PFSK-1 (cell line): ENCODE results near the gene TUBB3.

Source experiments
- FOXP2 ChIP-seq: optimal IDR thresholded peaks from 2 replicates; pipeline ENCODE3; 2011; ENCODE audit warnings: borderline replicate concordance, control low read depth, inconsistent platforms; ENCODE audit not compliant: insufficient read depth; ENCODE audit errors: extremely low read length, extremely low read depth
- POLR2AphosphoS5 ChIP-seq: IDR thresholded peaks from 2 replicates; pipeline ENCODE4 v1.6.1; 2012; ENCODE audit warnings: low read depth, mild to moderate bottlenecking, control low read depth, low read length, moderate library complexity
- SIN3A ChIP-seq: IDR thresholded peaks from 2 replicates; pipeline ENCODE4 v1.6.1; 2012; ENCODE audit warnings: mild to moderate bottlenecking, low read length, moderate library complexity, borderline replicate concordance; ENCODE audit not compliant: insufficient read depth
- TAF1 ChIP-seq: IDR thresholded peaks from 2 replicates; pipeline ENCODE4 v1.6.1; 2012; ENCODE audit warnings: low read length, control low read depth, borderline replicate concordance; ENCODE audit not compliant: insufficient read depth
- TF ChIP-seq, protein P1 (sequence below), 2 experiments: IDR thresholded peaks; 2 replicates each; pipeline versions ENCODE4 v1.6.1 to v1.8.0; 2011 to 2012; ENCODE audit warnings: low read depth in 2 of 2, low read length in 2 of 2, control low read depth in 1 of 2, inconsistent platforms in 1 of 2, mild to moderate bottlenecking in 1 of 2, moderate library complexity in 1 of 2; ENCODE audit not compliant: insufficient read depth in 1 of 2

Gene TUBB3

DNA sequence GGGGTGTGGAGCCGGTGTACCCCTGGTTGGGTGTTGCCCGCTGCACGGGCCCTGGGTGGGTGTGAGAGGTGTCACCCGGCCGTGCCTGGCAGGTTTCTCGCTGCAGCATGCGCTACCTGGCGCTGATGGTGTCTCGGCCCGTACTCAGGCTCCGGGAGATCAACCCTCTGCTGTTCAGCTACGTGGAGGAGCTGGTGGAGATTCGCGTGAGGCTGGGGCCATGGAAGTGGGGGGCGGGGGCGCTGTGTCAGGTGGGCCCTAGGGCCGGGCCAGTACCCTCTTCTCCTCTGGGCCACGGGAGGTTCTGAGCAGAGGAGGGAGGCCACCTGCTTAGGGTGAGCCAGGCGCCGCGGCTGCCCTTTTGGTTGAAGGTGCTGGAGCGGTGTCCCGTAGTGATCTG lies 38.8 kb downstream of the TUBB3 start:
- TF ChIP-seq FOXP2 (no peak), POLR2AphosphoS5 (no peak)
- TF ChIP-seq, protein P1, sequence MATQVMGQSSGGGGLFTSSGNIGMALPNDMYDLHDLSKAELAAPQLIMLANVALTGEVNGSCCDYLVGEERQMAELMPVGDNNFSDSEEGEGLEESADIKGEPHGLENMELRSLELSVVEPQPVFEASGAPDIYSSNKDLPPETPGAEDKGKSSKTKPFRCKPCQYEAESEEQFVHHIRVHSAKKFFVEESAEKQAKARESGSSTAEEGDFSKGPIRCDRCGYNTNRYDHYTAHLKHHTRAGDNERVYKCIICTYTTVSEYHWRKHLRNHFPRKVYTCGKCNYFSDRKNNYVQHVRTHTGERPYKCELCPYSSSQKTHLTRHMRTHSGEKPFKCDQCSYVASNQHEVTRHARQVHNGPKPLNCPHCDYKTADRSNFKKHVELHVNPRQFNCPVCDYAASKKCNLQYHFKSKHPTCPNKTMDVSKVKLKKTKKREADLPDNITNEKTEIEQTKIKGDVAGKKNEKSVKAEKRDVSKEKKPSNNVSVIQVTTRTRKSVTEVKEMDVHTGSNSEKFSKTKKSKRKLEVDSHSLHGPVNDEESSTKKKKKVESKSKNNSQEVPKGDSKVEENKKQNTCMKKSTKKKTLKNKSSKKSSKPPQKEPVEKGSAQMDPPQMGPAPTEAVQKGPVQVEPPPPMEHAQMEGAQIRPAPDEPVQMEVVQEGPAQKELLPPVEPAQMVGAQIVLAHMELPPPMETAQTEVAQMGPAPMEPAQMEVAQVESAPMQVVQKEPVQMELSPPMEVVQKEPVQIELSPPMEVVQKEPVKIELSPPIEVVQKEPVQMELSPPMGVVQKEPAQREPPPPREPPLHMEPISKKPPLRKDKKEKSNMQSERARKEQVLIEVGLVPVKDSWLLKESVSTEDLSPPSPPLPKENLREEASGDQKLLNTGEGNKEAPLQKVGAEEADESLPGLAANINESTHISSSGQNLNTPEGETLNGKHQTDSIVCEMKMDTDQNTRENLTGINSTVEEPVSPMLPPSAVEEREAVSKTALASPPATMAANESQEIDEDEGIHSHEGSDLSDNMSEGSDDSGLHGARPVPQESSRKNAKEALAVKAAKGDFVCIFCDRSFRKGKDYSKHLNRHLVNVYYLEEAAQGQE (IDR thresholded peaks at IDR 0.05; ENCODE audit: insufficient read depth in 1 of 2, low read depth in 2 of 2, low read length in 2 of 2) = no peak

DNA sequence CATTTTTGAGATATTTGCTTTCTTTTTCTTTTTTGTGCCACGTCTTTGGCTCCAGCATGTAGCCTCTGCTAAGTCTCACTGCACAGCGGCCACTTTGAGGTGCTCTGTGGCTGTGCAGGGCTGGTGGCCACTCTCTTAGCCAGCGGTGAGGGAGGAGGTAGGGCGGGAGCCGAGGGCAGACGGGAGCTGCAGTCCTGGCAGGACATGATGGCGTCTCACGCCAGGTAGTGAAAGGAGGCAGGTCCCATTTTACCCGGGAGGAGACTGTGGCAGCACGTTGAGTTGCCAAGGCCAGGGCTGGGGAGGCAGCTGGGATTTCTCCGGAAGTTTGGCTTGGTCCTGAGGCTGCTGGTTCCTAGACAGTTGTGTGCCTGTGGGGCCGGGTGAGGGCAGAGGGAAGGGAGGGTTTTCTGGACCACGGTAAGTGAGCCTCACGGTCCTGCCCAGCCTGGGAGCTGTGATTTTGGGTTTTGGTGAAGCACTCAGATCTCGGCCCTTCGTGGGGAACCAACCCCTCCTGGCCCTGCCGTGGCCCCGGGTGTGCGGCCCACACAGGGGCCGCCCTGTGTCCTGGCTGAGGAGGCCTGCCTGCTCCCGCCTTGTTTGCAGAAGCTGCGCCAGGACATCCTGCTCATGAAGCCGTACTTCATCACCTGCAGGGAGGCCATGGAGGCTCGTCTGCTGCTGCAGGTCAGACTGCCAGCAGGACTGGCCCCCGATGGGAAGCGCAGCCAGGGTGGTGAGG lies 39.8 kb downstream of the TUBB3 start:
- no peak for TF ChIP-seq FOXP2
- TF ChIP-seq, protein P1 (IDR thresholded peaks at IDR 0.05; ENCODE audit: insufficient read depth in 1 of 2, low read depth in 2 of 2, low read length in 2 of 2) = no peak
- no peak for TF ChIP-seq SIN3A
- no peak for TF ChIP-seq POLR2AphosphoS5
- TF ChIP-seq TAF1 = no peak

DNA sequence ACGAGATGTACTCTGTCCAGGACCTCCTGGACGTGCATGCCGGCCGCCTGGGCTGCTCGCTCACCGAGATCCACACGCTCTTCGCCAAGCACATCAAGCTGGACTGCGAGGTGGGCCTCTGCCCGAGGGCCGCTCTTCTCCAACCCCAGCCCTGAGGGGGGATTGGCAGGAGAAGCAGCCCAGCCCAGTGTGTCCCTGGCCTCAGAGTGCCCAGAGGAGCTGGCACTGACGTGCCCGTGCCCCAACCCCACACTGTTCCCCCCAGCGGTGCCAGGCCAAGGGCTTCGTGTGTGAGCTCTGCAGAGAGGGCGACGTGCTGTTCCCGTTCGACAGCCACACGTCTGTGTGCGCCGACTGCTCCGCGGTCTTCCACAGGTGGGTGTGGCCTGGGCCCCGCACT lies 41.1 kb downstream of the TUBB3 start:
- no peak for TF ChIP-seq SIN3A
- no peak for TF ChIP-seq FOXP2
- TF ChIP-seq, protein P1 (IDR thresholded peaks at IDR 0.05; ENCODE audit: insufficient read depth in 1 of 2, low read depth in 2 of 2, low read length in 2 of 2) = no peak
- TF ChIP-seq TAF1 = no peak
- no peak for TF ChIP-seq POLR2AphosphoS5

DNA sequence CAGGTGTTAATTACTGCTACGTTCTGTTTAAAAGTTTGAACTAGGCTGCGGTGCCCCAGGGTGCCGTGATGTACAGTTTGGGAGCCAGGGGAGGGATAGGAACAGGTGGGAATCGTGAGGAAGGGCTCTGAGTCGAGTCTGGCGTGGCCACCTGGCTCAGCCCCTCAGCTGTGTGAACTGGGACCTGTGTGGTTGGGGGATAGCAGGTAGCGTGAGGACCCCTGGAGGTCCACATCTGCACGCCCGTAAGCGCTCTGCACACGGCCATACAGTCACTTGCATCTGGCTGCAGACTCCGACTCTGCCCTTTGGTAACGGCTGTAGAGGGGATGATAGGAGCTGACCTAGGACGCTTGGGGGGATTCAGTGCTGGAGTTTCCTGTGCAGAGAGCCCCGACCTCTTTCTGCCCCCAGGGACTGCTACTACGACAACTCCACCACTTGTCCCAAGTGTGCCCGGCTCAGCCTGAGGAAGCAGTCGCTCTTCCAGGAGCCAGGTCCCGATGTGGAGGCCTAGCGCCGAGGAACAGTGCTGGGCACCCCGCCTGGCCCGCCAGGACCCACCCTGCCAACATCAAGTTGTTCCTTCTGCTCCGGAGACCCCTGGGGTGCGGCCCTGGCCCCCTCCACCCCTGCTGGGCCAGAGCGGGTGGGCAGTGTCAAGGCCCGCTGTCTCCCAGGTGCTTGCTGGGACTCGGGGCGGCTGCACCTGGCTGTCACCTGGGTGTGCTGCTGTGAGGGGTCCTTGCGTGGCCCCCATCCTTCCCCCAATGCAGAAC lies 42.5 kb downstream of the TUBB3 start:
- TF ChIP-seq, protein P1 (IDR thresholded peaks at IDR 0.05; ENCODE audit: insufficient read depth in 1 of 2, low read depth in 2 of 2, low read length in 2 of 2) = no peak
- no peak for TF ChIP-seq TAF1
- no peak for TF ChIP-seq POLR2AphosphoS5
- TF ChIP-seq SIN3A = no peak
- TF ChIP-seq FOXP2 = no peak
